HG02943 (cell line): ENCODE measurements around the gene UNC5B.

Experiments used
- ATAC-seq: cut with Tn5 transposase; IDR thresholded peaks from one replicate; pipeline ENCODE4 v1.9.1; 2021; ENCODE audit warnings: mild to moderate bottlenecking, low read depth, moderate library complexity; ENCODE audit not compliant: unreplicated experiment

The UNC5B gene

DNA sequence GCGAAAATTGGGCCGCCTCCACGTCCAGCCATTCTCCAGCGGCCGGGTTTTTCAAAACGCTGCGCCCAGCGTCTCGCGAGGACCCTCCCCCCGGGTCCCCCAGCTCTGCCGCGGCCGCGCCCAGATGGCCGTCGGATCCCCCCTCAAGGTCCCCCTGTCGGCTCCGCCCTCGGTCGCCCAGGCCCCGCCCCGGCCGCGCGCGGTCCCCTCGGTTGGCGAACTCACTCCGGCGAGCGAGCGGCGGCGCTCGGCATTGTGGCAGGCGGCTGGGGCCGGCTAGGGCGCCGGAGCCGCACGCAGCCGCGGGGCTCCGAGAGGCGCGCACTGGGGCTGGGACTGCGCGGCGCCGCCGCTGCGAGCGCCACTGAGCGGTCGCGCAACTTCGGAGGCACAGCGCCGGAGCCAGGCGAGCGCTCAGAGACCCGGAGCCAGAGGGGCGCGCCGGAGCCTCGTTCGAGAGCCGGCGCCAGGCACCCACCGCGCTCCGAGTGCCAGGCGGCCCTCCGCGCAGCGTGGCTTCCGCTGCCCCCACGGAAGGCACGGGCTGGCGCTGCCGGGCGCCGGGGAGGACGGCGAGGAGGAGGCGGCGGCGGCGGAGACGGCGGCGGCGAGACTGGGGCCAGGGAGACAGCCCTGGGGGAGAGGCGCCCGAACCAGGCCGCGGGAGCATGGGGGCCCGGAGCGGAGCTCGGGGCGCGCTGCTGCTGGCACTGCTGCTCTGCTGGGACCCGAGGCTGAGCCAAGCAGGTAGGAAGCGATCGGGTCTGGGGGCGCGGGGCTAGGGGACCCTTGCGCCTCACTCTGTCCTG, at the start of gene UNC5B:
Gene UNC5B (plus strand): TSS at position 253 of the 809 bp plus-strand sequence. CDS start 416 bp downstream, at position 669.
- no peak for ATAC-seq

DNA sequence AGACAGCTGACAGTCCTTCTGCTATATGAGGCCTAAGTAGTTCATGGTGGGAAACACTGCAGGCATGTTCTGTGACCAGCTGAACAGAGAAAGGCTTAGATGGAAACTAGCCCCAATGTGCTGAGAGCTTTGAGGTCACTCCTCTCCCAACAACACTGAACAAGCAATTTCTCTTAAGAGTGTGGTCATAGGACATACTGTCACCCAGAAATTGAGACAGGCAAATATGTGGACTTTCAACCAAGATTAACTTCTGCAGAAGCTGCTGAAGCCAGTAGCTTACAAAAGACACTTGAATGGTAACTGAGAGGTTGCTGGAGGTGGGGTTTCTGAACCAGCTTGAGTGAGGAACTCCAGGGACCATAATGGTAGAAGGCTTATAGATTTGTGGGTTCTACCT, 38.9 kb upstream of the UNC5B start:
- no peak for ATAC-seq

DNA sequence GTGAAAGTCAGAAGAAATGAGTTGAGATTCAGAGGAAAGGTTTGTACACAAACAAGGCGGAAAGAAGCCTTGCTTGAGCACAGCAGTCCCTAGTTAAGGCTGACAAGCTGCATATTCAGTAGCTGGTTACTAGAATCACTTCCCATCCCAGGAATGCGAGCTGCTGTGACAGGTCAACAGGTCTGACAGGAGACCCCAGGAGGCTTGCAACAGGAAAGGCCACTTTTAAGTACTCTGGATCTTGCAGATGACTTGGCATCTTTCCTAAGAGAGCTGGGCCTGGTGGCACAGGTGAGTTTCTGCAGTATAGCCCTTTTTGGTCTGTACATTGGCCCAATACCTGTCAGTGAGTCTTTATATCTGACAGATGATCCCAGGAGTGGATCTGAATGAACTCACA, 35.7 kb upstream of the UNC5B start:
- ATAC-seq, result no peak

DNA sequence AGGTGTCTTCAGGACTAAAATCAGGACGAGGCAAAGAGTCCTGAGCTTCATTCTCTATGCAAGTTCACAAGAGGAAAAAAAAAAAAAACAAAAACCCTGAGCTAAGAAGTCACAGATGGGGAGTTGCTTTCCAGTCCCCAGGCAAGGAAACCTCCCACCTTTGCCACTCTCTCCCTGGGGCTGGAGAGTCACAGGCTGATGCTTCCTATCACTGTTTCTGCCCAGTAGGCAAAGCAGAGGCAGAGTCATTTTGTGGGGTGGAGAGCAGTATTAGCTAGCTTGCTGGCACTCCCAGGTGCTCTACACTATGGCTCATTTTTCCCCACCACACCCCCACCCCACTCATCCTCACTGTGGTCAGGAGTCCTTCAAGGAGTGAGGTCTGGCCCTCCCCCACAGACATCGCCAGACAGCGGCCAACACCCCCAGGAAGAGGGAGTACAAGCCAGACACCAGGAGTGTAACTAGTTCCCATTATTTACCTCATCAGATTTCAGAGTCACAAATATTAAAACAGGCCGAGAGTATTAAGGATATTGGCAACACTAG, 34.6 kb upstream of the UNC5B start:
- no peak for ATAC-seq

DNA sequence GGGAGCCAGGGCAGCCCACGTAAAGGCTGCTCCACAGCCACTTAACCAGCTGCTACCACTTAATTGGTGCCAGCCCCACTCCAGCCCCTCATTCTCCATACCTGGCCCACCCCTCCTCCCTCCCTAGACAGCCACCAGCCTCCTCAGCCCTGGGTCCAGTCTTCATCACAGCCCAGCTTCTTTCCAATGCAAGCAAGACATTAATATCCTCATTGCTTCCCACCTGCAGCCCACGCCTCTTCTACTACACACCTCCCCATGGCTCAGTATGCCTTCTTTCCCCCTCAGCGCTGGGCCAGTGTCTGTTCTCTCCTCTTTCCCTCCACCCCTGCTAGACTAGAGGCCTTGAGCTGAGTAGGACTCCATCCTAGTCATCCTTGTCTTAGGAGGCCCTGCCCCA, 33.5 kb upstream of the UNC5B start:
- no peak for ATAC-seq

DNA sequence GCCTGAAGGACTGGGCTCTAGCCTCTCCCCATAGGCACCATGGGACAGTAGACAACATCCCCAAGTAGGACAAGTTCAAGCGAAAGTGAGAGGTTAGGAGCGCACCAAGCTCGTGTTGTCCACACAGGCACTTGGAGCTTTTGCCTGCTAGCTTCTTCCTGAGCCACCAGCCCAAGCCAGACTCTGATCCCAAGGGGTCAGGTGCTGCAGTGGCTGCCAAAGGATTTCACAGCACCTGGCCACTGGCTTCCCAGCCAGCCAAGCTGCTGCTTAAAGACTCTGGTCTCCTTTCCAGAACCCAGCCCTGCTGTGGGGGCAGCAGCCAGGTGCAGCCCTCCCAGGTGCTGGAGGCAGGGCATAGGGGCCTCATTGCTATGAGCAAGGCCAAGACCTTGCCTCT, 33.0 kb upstream of the UNC5B start:
- no peak for ATAC-seq

DNA sequence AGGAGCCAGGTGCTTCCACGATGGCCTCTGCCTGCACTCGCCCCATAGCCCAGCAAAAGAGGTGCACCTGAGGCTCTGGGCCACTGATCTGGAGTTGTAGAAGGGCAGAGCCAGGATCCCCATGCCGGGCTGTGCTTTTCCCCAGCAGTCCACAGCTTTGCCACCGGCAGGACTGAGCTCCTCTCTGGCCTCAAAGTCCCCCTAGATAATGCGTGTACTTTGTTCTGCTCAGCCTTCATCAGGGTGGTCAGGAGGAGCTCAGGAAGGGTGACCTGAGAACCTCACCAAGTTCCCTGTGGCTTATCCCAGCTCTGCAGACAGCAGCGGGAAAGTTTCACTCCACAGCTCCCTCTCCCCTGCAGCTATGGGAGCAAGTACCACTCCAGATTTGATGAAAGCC, 27.9 kb upstream of the UNC5B start:
- ATAC-seq, result no peak

DNA sequence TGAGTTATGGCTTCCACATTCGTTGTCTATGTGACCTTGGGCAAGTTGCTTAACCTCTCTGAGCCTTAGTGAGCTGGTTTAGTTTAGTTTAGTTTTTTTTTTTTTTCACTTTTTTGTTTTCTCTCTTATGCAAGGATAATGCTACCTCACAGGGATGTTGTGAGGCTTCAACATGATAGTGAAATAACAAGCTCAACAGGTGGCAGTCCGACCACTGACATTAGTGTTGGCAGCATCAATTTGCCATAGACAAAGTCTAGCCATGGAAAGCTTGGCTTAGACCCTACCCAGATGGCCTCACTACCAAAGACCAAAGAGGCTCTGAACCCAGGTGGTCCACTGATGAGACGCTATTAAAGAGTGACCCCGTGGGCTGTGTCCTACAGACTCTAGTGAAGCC, 27.2 kb upstream of the UNC5B start:
- ATAC-seq, result no peak

DNA sequence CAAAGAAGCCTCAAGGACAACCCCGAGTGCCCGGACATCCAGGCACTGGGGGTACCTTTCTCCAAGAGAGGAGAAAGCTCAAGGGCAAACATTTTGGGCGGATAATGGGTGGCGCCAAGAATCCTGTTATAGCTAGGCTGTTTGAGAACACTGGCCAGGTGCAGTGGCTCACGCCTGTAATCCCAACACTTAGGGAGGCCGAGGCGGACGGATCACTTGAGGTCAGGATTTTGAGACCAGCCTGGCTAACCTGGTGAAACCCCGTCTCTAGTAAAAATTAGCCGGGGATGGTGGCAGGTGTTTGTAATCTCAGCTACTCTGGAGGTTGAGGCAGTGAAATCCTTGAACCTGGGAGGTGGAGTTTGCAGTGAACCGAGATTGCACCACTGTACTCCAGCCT, 25.2 kb upstream of the UNC5B start:
- ATAC-seq, result no peak

DNA sequence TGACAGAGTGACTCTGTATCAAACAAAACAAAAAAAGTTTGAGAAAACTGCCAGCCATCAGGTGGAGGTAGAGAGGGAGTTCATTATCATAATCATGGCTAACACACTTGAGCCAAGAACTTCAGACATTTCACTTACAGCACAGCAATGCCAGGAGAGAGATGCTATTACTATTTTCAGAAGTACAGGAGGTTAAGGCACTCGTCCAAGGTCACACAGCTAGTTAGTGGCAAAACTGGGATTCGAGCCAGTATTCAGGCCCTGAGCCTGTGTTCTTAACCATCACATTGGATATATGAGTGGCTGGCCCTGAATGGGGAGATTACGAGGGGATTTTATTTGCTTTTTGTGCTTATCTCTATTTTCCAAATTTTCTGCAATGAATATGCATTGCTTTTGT, 24.8 kb upstream of the UNC5B start:
- no peak for ATAC-seq

DNA sequence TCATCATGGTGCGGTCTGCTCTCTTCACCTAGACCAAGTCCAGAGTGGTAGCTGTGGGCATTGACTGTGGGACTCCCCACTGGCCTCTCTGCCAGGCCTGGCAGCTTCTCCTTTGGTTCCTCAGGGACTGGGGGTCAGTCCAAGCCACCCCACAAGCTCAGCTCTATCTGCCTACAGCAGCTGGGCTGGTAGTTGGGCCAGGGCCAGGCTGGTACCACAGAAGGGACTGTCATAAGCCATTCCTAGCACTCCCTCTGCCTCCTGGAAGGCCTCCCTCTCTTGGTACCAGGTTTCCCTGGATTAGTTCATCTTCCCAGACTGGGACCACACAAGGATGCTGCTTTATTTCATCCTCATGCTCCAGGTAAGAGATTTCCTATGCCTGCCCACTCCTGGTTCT, 24.2 kb upstream of the UNC5B start:
- no peak for ATAC-seq

DNA sequence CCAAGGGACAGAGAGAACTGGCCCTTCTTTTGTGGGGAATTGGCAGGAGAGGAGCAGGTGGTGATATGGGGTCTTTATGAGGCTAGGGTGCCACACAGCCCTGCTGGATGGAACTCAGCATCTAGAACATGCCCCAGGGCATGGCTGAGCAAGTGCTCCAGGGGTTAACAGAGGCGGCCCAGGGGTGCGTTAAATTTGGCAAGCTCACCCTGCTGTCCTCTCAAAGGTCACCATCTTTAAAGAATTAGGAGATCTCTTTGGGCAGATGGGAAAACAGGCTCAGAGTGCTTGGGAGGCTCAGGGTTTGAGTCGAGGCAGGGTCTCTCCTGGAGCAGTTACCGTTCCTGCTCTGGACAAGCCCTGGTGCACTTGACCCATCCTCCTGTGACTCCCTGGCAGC, 21.4 kb upstream of the UNC5B start:
- no peak for ATAC-seq

DNA sequence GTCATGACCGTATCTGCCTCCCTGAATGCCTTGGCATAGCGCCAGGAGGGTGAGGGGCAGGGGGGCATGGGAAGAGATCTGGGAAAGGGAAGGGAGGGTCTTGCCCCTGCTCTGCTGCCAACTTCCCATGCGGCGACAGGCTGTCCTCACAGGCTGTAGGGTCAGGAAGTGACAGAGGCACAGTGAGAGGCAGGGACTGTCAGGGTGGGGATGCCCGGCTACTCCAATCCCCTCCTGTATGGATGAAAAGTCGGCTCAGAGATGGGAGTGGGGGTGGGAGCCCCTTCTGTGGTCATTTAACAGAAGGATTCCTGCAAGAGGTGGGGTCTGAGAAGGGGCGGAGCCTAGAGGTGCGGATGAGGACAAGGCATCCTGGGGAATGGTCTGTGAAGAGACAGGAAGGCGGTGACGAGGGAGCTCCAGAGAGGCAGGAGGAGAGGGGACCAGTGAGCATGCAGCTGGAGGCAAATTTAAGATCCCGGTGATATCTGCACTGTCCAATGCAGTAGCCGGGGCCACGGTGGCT, 20.8 kb upstream of the UNC5B start:
- ATAC-seq, result no peak

DNA sequence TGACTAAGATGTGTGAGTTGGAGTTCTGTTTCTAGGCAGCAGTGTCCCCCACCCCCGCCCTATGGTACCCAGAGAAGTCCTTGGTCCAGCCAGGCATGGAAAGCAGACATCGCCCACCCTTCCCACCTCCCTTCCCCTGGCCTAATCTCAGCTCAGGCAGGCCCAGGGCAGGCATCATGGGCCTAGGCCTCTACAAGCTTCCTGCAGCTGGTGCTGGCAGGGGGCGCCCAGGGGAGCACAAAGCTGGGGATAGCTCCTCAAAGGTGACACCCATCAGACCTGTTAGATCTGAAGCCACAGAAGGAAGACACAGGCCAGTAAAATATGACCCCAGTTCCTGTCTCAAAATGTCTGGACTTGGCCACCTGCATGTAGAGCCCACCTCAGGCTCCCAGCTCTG, 18.9 kb upstream of the UNC5B start:
- ATAC-seq, result no peak

DNA sequence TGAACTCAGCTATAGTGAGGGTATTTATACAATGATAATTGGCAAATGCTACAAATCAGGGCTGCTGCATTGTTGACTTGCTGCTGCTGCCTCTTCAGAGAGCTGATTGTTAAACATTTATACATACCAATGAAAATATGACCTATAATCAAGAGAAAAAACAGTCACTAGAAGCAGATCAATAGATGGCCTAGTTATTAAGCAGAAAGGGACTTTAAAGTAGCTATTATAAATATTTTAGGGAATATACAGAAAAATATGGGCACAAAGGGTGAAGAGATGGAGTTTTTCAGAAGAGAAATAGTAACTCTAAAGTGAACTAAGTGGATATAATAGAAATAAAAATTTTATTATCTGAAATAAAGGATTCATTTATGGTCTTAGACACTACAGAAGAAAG, 14.4 kb upstream of the UNC5B start:
- ATAC-seq, result no peak

DNA sequence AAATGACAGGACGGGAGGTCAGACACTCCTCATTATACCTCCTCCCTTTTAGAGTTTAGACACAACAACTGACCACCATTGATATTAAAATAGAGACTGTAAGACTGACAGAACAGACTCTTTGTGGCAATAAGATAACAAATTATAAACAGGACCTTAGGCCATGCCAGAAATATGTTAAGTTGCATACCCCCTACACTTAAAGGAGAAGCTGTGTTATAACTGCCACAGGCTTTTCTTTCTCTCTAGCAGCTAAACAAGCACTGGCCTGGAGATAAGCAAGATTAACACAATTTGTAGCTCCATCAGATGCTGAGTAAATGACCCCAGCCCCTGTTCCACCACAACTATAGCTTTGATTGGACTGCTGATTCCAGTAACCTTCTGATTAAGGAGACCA, 10.5 kb upstream of the UNC5B start:
- ATAC-seq, result no peak

DNA sequence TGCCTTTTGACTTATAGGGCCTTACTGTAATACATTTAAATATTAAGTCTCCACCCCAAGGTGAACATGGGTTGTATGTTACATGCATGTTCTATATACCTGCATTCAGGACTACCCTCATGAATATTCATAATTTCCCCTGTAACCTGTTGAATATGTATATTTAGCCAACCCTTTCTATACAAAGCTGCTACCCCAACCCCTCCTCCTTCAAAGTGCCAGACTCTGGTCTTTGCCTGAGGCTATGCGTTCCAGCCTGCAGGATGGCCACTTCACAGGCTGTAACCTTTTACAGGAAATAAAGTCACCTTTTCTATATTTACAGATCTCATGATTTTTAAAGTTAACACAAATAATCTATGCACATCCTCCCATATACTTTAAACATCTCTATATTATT, 10.1 kb upstream of the UNC5B start:
- ATAC-seq, result no peak

DNA sequence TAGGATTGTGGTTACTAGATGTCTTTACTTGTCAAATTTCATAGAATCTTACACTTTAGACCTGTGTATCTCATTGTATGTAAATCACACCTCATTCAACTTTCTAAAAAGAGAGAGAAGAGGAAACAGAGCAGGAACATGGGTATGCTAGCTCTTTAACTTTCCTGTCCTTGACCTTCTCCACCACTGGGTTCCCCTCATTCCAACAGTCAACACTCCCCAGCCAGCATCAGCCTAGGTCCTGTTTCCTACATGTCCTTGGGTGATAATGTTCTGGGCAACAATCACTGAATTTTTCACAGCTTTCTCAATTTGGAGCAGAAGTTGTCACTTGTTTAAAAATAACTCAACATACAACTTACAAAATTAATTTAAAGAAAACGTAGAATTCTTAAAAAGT, 9.2 kb upstream of the UNC5B start:
- ATAC-seq, result no peak

DNA sequence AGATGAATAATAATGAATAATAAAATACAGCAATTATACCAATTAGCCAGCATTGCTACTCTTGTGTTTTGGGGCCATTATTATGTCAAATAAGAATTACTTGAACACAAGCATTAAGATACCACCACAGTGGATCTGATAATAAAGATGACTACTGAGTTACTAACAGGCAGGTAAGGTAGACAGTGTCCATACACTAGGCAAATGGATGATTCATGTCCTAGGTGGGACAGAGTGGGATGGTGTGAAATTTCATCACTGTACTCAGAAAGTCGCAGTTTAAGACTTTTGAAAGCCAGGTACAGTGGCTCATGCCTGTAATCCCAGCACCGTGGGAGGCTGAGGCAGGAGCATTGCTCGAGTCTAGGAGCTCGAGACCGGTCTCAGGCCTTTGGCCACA, 8.7 kb upstream of the UNC5B start:
- no peak for ATAC-seq

DNA sequence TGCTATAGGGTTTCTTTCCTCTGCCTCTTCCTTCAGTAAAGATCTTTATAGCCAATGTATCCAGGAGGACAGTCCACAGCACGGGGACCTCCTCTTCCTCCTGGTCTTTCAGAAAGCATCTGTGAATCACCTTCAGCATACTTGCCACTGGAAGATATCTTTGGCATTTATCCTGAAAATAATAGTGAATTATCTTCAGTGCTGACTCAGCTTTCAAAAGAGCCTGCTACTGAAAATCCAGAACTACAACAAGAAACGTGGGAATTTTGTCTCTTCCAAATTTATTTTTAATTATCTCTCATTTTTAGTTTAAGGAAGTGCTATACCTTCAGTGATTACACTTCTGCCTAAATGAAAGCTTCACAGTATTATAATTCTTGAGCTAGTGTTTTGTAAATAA, 7.6 kb upstream of the UNC5B start:
- no peak for ATAC-seq

DNA sequence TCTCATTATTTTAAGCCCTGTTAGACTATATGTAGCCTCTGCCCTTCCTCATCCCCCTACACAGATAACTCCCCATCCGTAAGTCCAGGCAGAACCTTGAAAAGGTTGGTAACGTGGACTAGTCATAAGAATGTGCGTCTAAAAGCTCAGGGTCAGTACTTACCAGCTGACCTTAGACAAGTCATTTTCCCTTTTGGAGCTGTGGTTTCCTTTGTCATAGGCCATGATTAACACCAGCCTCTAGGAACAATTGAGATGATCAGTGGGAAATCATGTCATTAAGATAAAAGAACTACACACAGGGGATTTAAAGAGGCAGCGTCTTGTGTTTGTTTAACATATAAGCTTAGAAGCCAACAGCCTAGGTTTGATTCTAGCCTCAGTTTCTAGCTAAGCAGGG, 6.9 kb upstream of the UNC5B start:
- no peak for ATAC-seq

DNA sequence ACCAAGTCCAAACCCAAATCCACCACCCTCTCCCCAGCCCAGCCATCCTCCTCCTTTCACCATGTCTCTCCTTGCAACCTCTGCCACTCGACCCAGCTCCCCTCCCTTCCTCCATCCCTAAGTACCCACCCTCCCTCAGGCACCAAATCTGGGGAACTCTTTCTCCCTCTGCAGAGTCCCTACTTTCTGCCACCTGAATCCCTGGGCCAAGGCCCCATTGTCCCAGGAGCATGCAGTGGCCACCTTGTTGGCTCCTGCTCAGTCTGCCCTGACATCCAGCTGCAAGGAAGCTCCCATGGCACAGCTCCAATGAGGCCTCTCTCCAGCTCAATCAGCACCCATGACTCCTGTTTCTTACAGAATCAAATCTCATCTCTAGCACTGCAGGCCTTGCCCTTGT, 5.5 kb upstream of the UNC5B start:
- no peak for ATAC-seq
